HG03159 (cell line): ENCODE measurements around the gene GRIN2D.
A peak's percentile ranks its signal among the peaks of the same experiment; 100 is the strongest.
"Not testable (repeated sequence)": the region's sequence is repeated elsewhere in the genome, so short reads cannot be mapped to it uniquely, and the experiment has no call there.

Source experiments
- ATAC-seq: cut with Tn5 transposase; IDR thresholded peaks from one replicate; pipeline ENCODE4 v1.9.1; 2021; ENCODE audit warnings: mild to moderate bottlenecking, moderate library complexity; ENCODE audit not compliant: unreplicated experiment

Gene GRIN2D

GRCh38 chr19:48371367-48371766, 22.1 kb upstream of the GRIN2D start:
- no peak for ATAC-seq

GRCh38 chr19:48371771-48372170, 21.7 kb upstream of the GRIN2D start:
- not testable (repeated sequence) for ATAC-seq

GRCh38 chr19:48372904-48373303, 20.6 kb upstream of the GRIN2D start:
- no peak for ATAC-seq

GRCh38 chr19:48373567-48373966, 19.9 kb upstream of the GRIN2D start:
- ATAC-seq, result no peak

- no peak for ATAC-seq
Observed at GRCh38 chr19:48378194-48378570, 15.3 kb upstream of the GRIN2D start.

- no peak for ATAC-seq
Observed at GRCh38 chr19:48379058-48379457, 14.4 kb upstream of the GRIN2D start.

GRCh38 chr19:48381178-48381950, 12.1 kb upstream of the GRIN2D start:
- no peak for ATAC-seq

GRCh38 chr19:48382286-48382685, 11.2 kb upstream of the GRIN2D start:
- ATAC-seq, result no peak

GRCh38 chr19:48385461-48386087, 7.9 kb upstream of the GRIN2D start:
- ATAC-seq, result no peak

GRCh38 chr19:48386981-48387380, 6.5 kb upstream of the GRIN2D start:
- no peak for ATAC-seq

- peak; percentile 34 for ATAC-seq
Observed at GRCh38 chr19:48390188-48391099, 3.0 kb upstream of the GRIN2D start.

GRCh38 chr19:48391100-48392005, 2.1 kb upstream of the GRIN2D start, which contains the start of gene KDELR1:
TSS of gene KDELR1 (minus strand) at chr19:48391551. CDS start at chr19:48391358, 193 bp downstream.
- peak; percentile 69 for ATAC-seq

GRCh38 chr19:48392006-48392344, 1.5 kb upstream of the GRIN2D start:
- ATAC-seq, result not testable (repeated sequence)

- no peak for ATAC-seq
Observed at GRCh38 chr19:48392860-48393558, 459 bp upstream of the GRIN2D start.

- no peak for ATAC-seq
Observed at GRCh38 chr19:48394331-48395169, 1.1 kb downstream of the GRIN2D start.

- no peak for ATAC-seq
Observed at GRCh38 chr19:48395170-48395455, 1.6 kb downstream of the GRIN2D start.

- ATAC-seq, result no peak
Observed at GRCh38 chr19:48395499-48395898, 2.0 kb downstream of the GRIN2D start.

- no peak for ATAC-seq
Observed at GRCh38 chr19:48396016-48396823, 2.8 kb downstream of the GRIN2D start.
